HL-60 (cell line): ENCODE results near the gene SWI5.

Experiments
- GABPA ChIP-seq: IDR thresholded peaks from 2 replicates; pipeline ENCODE4 v1.6.1; 2012; ENCODE audit warnings: low read depth
- POLR2AphosphoS5 ChIP-seq: IDR thresholded peaks from 2 replicates; pipeline ENCODE4 v1.6.1; 2012; ENCODE audit warnings: low read depth
- TF ChIP-seq, protein P1 (sequence below): IDR thresholded peaks from one replicate; pipeline ENCODE4 v1.5.1; 2011; ENCODE audit warnings: low read length, control low read depth, inconsistent platforms; ENCODE audit not compliant: insufficient read depth

DNA sequence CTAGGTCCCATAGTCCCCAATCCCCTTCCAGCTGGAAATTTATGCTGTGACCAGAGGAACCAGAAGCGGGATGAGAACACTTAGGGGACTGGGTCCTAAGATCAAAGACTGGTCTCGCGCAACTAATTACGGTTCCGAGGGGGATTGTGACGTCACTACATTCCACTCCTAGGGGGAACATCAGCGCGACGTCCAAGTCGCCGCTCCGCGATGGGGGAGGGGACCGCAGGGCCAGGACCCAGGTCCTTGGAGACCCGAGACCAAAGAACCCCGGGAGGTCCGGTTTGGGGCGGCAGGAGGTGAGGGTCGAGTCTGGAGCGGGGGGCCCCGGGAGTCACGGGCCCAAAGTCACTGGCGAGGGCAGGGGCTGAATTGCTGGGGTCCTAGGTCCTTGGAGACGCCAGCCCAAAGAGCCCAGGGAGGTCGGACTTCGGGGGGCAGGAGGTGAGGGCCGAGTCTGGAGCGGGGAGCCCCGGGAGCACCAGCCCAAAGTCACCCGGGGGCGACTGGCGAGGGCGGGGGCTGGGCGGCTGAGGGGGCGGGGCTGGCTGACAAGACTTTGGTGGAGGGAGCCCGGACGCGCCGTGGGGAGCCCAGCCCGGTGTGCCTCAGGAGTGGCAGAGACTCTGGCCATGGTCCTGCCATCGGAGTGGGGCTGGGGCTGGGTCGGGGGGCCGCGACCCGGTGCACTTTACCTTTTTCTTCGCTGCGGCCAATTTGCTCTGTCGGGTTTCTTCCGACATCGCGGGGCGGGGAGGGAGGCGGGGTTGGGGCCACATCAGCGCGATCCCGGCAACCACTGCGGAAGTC, 673 bp upstream of the SWI5 start, which contains the start of gene GOLGA2:
- TF ChIP-seq, protein P1, sequence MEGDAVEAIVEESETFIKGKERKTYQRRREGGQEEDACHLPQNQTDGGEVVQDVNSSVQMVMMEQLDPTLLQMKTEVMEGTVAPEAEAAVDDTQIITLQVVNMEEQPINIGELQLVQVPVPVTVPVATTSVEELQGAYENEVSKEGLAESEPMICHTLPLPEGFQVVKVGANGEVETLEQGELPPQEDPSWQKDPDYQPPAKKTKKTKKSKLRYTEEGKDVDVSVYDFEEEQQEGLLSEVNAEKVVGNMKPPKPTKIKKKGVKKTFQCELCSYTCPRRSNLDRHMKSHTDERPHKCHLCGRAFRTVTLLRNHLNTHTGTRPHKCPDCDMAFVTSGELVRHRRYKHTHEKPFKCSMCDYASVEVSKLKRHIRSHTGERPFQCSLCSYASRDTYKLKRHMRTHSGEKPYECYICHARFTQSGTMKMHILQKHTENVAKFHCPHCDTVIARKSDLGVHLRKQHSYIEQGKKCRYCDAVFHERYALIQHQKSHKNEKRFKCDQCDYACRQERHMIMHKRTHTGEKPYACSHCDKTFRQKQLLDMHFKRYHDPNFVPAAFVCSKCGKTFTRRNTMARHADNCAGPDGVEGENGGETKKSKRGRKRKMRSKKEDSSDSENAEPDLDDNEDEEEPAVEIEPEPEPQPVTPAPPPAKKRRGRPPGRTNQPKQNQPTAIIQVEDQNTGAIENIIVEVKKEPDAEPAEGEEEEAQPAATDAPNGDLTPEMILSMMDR, result no peak
- TF ChIP-seq GABPA (no peak), POLR2AphosphoS5 (no peak)
